Parathyroid adenoma (tissue), 2 donors: ENCODE results near the gene SH3BGR.

ENCODE experiments used
- H2AFZ ChIP-seq: fragments of 300-600 bp; sonication (generic); one replicate; pipeline ENCODE4 v1.7.0; 2017; ENCODE audit warnings: antibody characterized with exemption, mild to moderate bottlenecking
- H3K27ac ChIP-seq: fragments of 300-600 bp; sonication (generic); one replicate; pipeline ENCODE4 v1.7.0; 2017
- H3K27me3 ChIP-seq: fragments of 300-600 bp; sonication (generic); one replicate; pipeline ENCODE4 v1.7.0; 2017; ENCODE audit warnings: low read length; ENCODE audit not compliant: control insufficient read depth, insufficient read depth
- H3K36me3 ChIP-seq: fragments of 300-600 bp; sonication (generic); one replicate; pipeline ENCODE4 v1.7.0; 2017; ENCODE audit warnings: low read length; ENCODE audit not compliant: control insufficient read depth, insufficient read depth
- H3K4me1 ChIP-seq: fragments of 300-600 bp; sonication (generic); one replicate; pipeline ENCODE4 v1.7.0; 2017; ENCODE audit warnings: control low read depth
- H3K4me2 ChIP-seq: fragments of 300-600 bp; sonication (generic); one replicate; pipeline ENCODE4 v1.7.0; 2017; ENCODE audit warnings: low read length
- H3K4me3 ChIP-seq: fragments of 300-600 bp; sonication (generic); one replicate; pipeline ENCODE4 v1.7.0; 2017; ENCODE audit warnings: low read depth, low read length
- H3K79me2 ChIP-seq: fragments of 300-600 bp; sonication (generic); one replicate; pipeline ENCODE4 v1.7.0; 2017; ENCODE audit warnings: control low read depth
- H3K9ac ChIP-seq: fragments of 300-600 bp; sonication (generic); one replicate; pipeline ENCODE4 v1.7.0; 2017; ENCODE audit warnings: mild to moderate bottlenecking
- H3K9me3 ChIP-seq: fragments of 300-600 bp; sonication (generic); one replicate; pipeline ENCODE4 v1.7.0; 2017; ENCODE audit warnings: low read length; ENCODE audit not compliant: control insufficient read depth
- TF ChIP-seq, protein P1 (sequence below): fragments of 300-600 bp; sonication (generic); IDR thresholded peaks from one replicate; pipeline ENCODE4 v1.7.0; 2017; ENCODE audit warnings: antibody characterized with exemption, mild to moderate bottlenecking
- donor health status: primary hyperparathyroidism.

SH3BGR gene

DNA sequence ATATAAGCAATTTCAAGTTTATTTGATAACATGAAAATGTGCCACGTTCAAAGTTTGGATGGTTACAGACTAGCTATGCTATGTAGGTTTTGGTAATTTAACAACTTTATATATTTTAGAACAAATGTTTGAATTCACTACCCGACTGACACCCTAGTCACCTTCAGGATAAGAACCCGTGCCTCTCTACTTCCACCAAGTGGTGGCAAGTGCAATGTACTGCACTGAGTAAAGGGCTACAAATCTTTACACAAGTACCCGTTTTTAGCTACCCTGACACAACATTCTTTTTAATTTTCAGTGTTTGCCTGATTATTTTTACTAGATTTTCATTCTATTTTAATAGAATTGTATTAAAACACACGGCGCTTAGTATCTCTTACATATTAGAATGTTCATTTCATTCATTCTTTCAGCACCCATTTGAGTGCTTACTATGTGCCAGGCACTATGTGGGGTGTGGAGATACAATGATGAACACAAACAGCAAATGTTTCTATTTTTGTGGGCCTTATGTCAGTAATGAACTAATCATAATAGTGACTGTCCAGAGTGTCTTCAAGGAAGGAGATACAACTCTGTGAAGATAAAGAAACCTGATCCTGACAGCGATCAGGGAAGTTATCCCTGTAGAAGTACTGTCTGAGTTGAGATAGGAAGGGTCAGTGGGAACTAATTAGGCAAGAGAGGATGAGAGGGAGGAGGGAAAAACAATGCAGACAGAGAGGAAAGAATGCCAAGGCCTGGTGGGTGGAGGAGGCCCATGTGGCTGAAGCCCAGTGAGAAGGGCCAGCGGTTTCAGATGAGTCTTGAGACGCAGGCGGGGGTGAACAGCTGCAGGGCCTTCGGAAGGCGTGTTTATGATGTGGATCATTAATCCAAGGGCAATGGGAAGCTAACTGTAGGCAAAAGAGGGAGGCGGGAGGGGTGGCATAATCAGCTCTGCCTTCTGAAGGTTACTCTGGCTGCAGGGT, 10.0 kb upstream of the SH3BGR start:
- H2AFZ ChIP-seq: no peak overlapping the region
- TF ChIP-seq, protein P1, sequence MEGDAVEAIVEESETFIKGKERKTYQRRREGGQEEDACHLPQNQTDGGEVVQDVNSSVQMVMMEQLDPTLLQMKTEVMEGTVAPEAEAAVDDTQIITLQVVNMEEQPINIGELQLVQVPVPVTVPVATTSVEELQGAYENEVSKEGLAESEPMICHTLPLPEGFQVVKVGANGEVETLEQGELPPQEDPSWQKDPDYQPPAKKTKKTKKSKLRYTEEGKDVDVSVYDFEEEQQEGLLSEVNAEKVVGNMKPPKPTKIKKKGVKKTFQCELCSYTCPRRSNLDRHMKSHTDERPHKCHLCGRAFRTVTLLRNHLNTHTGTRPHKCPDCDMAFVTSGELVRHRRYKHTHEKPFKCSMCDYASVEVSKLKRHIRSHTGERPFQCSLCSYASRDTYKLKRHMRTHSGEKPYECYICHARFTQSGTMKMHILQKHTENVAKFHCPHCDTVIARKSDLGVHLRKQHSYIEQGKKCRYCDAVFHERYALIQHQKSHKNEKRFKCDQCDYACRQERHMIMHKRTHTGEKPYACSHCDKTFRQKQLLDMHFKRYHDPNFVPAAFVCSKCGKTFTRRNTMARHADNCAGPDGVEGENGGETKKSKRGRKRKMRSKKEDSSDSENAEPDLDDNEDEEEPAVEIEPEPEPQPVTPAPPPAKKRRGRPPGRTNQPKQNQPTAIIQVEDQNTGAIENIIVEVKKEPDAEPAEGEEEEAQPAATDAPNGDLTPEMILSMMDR: peak; percentile 52
- H3K9ac ChIP-seq: no peak overlapping the region
- H3K36me3 ChIP-seq: no peaks in the 10 kb centered on the region
- no peak overlapping the region for H3K4me2 ChIP-seq
- H3K4me3 ChIP-seq: no peak overlapping the region
- no peak overlapping the region for H3K27ac ChIP-seq
- H3K9me3 ChIP-seq: no peaks in the 10 kb centered on the region
- no peaks in the 10 kb centered on the region for H3K4me1 ChIP-seq
- no peaks in the 10 kb centered on the region for H3K27me3 ChIP-seq
- H3K79me2 ChIP-seq: no peaks in the 10 kb centered on the region

DNA sequence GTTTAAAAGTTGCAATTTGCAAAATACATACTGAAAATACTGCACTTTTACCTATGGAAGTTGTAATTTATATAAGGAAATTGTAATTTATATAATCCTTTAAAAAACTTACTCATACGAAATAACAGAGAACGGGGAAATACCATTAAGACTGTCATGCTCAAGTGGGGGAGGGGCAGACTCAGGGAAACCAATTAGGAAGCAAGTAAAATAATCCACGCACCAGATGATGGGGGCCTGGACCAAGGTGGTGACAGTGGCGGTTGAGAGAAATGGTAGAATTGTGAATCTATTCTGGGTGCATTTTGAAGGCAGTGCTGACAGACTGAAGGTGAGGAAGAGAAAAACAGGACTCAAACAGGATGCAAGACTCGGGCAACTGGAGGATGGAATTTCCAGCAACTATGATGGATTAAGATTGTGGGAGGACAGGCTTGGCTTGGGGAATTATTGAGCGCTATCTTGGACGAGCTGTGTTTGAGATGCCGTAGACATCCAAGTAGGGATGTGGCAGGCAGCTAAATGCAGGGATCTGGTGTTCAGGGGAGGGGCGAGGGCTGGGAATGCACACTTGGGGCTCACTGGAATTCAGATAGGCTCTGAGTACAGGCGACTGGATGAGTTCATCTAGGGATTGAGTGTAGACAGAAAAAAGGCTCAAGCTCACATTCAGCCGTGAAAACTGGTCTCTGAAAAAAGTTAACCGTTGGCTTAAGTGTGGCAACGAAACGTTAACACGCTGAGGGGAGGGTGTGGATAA, 7.2 kb upstream of the SH3BGR start:
- Histone ChIP-seq H2AFZ (peak overlapping the region; percentile 90), H3K9ac (no peak overlapping the region), H3K9me3 (no peaks in the 10 kb centered on the region), H3K27me3 (no peaks in the 10 kb centered on the region), H3K4me3 (peak overlapping the region; percentile 69), H3K27ac (peak overlapping the region; percentile 90), H3K36me3 (no peaks in the 10 kb centered on the region), H3K4me2 (peak overlapping the region; percentile 95), H3K4me1 (no peaks in the 10 kb centered on the region), H3K79me2 (no peaks in the 10 kb centered on the region)
- TF ChIP-seq, protein P1: no peak

DNA sequence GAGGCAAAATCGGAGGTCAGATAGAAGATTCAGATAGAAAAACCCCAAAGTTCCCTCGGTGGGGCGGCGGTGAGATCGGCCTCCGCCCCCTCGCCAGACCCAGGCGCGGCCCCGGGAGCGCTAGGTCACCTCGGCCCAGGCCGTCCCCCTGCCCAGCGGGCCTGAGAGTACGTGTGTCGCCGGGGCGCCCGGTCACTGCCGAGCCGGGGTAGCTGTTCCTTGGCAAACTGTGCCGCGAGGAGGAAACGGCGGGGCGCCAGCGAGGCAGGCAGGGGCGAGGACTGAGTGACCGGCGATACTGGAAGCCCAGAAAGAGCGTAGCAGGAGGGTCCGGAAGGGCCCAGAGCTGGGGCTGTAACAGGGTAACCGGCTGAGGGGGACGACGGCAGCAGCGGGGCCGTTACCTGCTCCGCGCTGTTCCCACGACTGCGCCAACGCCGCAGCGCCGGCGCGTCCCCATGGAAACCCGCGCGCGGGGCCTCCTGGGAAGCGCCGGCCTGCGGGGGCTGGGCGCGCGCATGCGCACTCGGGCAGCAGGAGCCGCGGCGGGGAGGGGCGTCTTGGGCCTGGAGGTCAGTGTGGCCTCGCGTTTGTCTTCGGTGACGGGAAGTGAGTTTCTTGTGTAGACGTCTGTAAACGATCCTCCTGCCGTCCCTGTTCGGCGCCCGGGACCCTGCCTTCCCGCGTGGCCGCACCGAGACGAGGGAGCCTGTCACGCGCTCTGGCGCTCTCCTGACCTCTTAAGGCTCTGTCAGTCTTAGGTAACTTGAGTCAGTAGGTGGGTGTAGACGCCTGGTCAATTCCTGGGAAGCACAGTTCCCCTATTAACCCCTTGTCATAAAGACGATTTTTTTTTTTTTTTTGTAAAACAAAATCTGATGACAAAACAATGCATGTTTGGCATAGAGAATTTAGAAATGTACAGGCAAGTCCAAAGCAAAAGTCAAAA, 6.2 kb upstream of the SH3BGR start, which contains the start of gene LCA5L:
Gene LCA5L (minus strand): TSS at position 458 of the 949 bp plus-strand sequence. CDS start 17,285 bp downstream, outside the sequence.
- Histone ChIP-seq H3K4me1 (no peaks in the 10 kb centered on the region), H3K36me3 (no peaks in the 10 kb centered on the region), H3K9ac (peak within 1 kb of the TSS; percentile 37), H3K9me3 (no peaks in the 10 kb centered on the region), H3K27me3 (no peaks in the 10 kb centered on the region), H3K27ac (peak within 1 kb of the TSS; percentile 90), H3K4me3 (peak within 1 kb of the TSS; percentile 69), H2AFZ (peak within 1 kb of the TSS; percentile 90), H3K4me2 (peak within 1 kb of the TSS; percentile 95), H3K79me2 (no peaks in the 10 kb centered on the region)
- TF ChIP-seq, protein P1: no peak

DNA sequence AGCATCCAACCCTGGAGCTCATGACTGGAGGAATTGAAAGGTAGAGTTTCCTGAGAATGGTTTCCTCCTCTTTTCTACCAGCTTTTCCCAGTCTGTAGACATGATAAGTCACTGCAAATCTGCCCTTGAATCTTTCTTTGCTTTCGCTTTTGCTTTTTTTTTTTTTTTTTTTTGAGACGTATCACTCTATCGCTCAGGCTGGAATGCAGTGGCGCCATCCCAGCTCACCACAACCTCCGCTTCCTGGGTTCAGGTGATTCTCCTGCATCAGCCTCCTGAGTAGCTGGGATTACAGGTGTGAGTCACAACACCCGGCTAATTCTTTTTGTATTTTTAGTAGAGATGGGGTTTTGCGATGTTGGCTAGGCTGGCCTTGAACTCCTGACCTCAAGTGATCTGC, 4.5 kb upstream of the SH3BGR start:
- TF ChIP-seq, protein P1: no peak
- H3K4me1 ChIP-seq: no peaks in the 10 kb centered on the region
- no peak overlapping the region for H3K4me3 ChIP-seq
- H3K36me3 ChIP-seq: no peaks in the 10 kb centered on the region
- H3K27ac ChIP-seq: no peak overlapping the region
- no peaks in the 10 kb centered on the region for H3K9me3 ChIP-seq
- no peaks in the 10 kb centered on the region for H3K27me3 ChIP-seq
- H3K9ac ChIP-seq: no peak overlapping the region
- H2AFZ ChIP-seq: no peak overlapping the region
- no peak overlapping the region for H3K4me2 ChIP-seq
- H3K79me2 ChIP-seq: no peaks in the 10 kb centered on the region
